GM23338 (cell line): ENCODE results near the gene GM2A. TPM values are rescaled to one million over a fixed set of nuclear protein-coding genes. Genes with fewer than 3 reads are reported as not detected.

Experiments
- ATAC-seq: fragments of 200-7000 bp; cut with Tn5 transposase; 3 replicates; pipeline ENCODE4 v1.9.1; 2020
- DNase-seq: peaks from one replicate; pipeline ENCODE4 v3.0.0-alpha.2; 2015; ENCODE audit warnings: low spot score
- H2AFZ ChIP-seq: fragments of 200-600 bp; sonication (generic); 2 replicates; pipeline ENCODE4 v1.8.0; 2016; ENCODE audit warnings: antibody characterized with exemption, mild to moderate bottlenecking, moderate library complexity
- H3F3A ChIP-seq: fragments of 200-600 bp; sonication (generic); replicated peaks from 2 replicates; pipeline ENCODE4 v1.8.0; 2017; ENCODE audit warnings: antibody characterized with exemption, mixed run types, low read depth
- H3K27ac ChIP-seq: fragments of 200-600 bp; sonication (generic); 2 replicates; pipeline ENCODE4 v1.6.1; 2016; ENCODE audit warnings: low read depth
- H3K27me3 ChIP-seq: fragments of 200-600 bp; sonication (generic); 2 replicates; pipeline ENCODE4 v1.8.0; 2016; ENCODE audit warnings: mild to moderate bottlenecking, mixed run types, moderate library complexity; ENCODE audit not compliant: insufficient read depth
- H3K36me3 ChIP-seq: fragments of 200-600 bp; sonication (generic); 2 replicates; pipeline ENCODE4 v1.8.0; 2016; ENCODE audit warnings: mild to moderate bottlenecking; ENCODE audit not compliant: insufficient read depth
- H3K4me1 ChIP-seq: fragments of 200-600 bp; sonication (generic); 2 replicates; pipeline ENCODE4 v1.8.0; 2016; ENCODE audit warnings: mild to moderate bottlenecking, moderate library complexity; ENCODE audit not compliant: insufficient read depth
- H3K4me2 ChIP-seq: fragments of 200-600 bp; sonication (generic); 2 replicates; pipeline ENCODE4 v1.7.1; 2017; ENCODE audit warnings: mixed run types
- H3K4me3 ChIP-seq: fragments of 200-600 bp; sonication (generic); 2 replicates; pipeline ENCODE4 v1.6.1; 2016; ENCODE audit warnings: mixed run types
- H3K79me2 ChIP-seq: fragments of 200-600 bp; sonication (generic); replicated peaks from 2 replicates; pipeline ENCODE4 v1.8.0; 2017; ENCODE audit warnings: mild to moderate bottlenecking; ENCODE audit not compliant: insufficient read depth
- H3K9me2 ChIP-seq: fragments of 200-600 bp; sonication (generic); 2 replicates; pipeline ENCODE4 v1.8.0; 2017; ENCODE audit not compliant: insufficient read depth
- H4K20me1 ChIP-seq: fragments of 200-600 bp; sonication (generic); replicated peaks from 2 replicates; pipeline ENCODE4 v1.8.0; 2017; ENCODE audit warnings: mild to moderate bottlenecking; ENCODE audit not compliant: insufficient read depth
- H3K27ac Mint-ChIP-seq: 2 replicates; pipeline ENCODE4 v1.8.0; 2020; ENCODE audit warnings: inconsistent platforms, mild to moderate bottlenecking, moderate library complexity, mixed read lengths
- H3K27me3 Mint-ChIP-seq: 3 replicates; pipeline ENCODE4 v1.8.0; 2022; ENCODE audit warnings: low read depth, mild to moderate bottlenecking, moderate library complexity, mixed read lengths, inconsistent platforms; ENCODE audit not compliant: insufficient read depth, poor library complexity
- H3K36me3 Mint-ChIP-seq: 3 replicates; pipeline ENCODE4 v1.8.0; 2021; ENCODE audit warnings: low read depth, mild to moderate bottlenecking, inconsistent platforms, moderate library complexity, mixed read lengths
- H3K4me1 Mint-ChIP-seq: 3 replicates; pipeline ENCODE4 v1.8.0; 2020; ENCODE audit warnings: mild to moderate bottlenecking, inconsistent platforms, mixed read lengths
- H3K4me3 Mint-ChIP-seq: 3 replicates; pipeline ENCODE4 v1.8.0; 2021; ENCODE audit warnings: moderate library complexity, mild to moderate bottlenecking, inconsistent platforms, mixed read lengths
- H3K9me3 Mint-ChIP-seq: 3 replicates; pipeline ENCODE4 v1.8.0; 2020; ENCODE audit warnings: moderate library complexity, mild to moderate bottlenecking, inconsistent platforms, mixed read lengths
- CREB1 ChIP-seq: fragments of 250-450 bp; sonication (Bioruptor Pico); IDR thresholded peaks from 2 replicates; pipeline ENCODE4 v1.5.0; 2020; ENCODE audit warnings: low read depth, mild to moderate bottlenecking, moderate library complexity
- CTCF ChIP-seq, 2 experiments: fragments of 200-600 bp in 1 of 2; sonication (generic) in 1 of 2; conservative IDR thresholded peaks; 2 replicates each; pipeline versions ENCODE4 v1.5.1 to v1.6.1; 2016 to 2017; ENCODE audit warnings: antibody characterized with exemption in 2 of 2, low read depth in 2 of 2, mild to moderate bottlenecking in 2 of 2, moderate library complexity in 1 of 2
- EZH2 ChIP-seq: fragments of 200-600 bp; sonication (generic); IDR thresholded peaks from one replicate; pipeline ENCODE4 v1.8.0; 2017; ENCODE audit warnings: antibody characterized with exemption, mild to moderate bottlenecking, low read depth; ENCODE audit not compliant: unreplicated experiment
- EZH2phosphoT487 ChIP-seq: fragments of 200-600 bp; sonication (generic); IDR thresholded peaks from one replicate; pipeline ENCODE4 v1.8.1; 2018; ENCODE audit warnings: antibody characterized with exemption; ENCODE audit not compliant: unreplicated experiment
- JUNB ChIP-seq: IDR thresholded peaks from one replicate; pipeline ENCODE4 v1.6.1; 2016; ENCODE audit warnings: antibody characterized with exemption; ENCODE audit not compliant: unreplicated experiment
- NANOG ChIP-seq: IDR thresholded peaks from 2 replicates; pipeline ENCODE4 v1.6.1; 2016; ENCODE audit warnings: antibody characterized with exemption, borderline replicate concordance
- POLR2AphosphoS5 ChIP-seq: IDR thresholded peaks from 2 replicates; pipeline ENCODE4 v1.6.1; 2016; ENCODE audit warnings: antibody characterized with exemption, low read depth
- STAT1 ChIP-seq: IDR thresholded peaks from one replicate; pipeline ENCODE4 v1.6.1; 2016; ENCODE audit warnings: antibody characterized with exemption; ENCODE audit not compliant: unreplicated experiment
- ZNF114 ChIP-seq: fragments of 250-450 bp; sonication (Bioruptor Pico); IDR thresholded peaks from 2 replicates; pipeline ENCODE4 v1.5.0; 2020; ENCODE audit warnings: mild to moderate bottlenecking, moderate library complexity
- polyA plus RNA-seq: library from polyadenylated mRNA; unstranded; fragments of >200 nt; fragmentation: Nextera tagmentation; extraction: Ambion mirVana; gene quantifications from 2 replicates; pipeline ENCODE4 v1.2.1, GENCODE V29; 2016
- total RNA-seq: library from RNA; depleted of rRNA; stranded (reverse); fragments of >200 nt; shearing (Covaris generic); gene quantifications from 2 replicates; pipeline ENCODE4 v1.2.3, GENCODE V29; 2014
- TF ChIP-seq, protein P1 (sequence below): fragments of 250-450 bp; sonication (Bioruptor Pico); IDR thresholded peaks from 2 replicates; pipeline ENCODE4 v1.5.0; 2020; ENCODE audit warnings: mild to moderate bottlenecking, moderate library complexity

GM2A gene
- total and polyA plus RNA-seq, 2 experiments from 2014 or later = 9.8 to 27.8 TPM

DNA sequence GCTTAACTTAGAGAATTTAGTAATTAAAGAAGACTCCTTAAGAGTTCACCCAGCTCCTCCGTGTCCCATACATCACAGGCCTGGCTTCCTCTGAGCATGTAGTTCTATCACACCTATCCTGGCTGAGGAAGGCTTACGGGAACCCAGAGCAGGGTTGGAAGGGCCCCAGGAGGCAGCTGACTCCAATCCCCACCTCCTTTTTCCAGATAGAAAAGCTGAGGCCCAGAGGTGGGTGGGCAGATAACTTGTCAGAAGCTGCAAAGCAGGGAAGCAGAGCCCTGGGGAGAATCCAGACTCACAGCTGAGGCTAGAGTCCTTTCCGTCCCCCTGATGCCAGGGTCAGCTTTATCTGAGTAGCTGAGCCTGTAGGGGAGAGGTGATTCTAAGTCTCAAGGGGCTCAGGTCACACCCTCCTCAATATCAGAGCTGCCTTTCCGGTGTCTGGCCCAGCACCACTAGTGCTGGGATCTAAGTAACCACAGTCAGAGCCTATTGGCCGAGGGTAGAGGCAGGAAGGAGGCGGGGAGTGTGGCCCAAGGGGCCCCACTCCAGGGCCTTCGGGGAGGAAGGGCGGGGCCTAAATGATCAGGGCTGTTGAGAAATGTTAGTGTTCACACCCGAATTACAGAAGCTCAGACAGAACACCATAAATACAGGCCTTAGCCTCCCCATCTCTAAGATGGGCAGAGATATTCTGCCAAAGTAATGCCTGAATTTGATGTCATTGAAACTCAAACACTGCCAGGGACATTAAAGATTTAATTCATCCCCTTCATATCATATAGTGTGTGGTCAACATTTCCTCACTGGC is 39.0 kb upstream of the GM2A start:
- no peak overlapping the region for H3K27ac Mint-ChIP-seq
- H3F3A ChIP-seq = no peaks in the 10 kb centered on the region
- peaks cover 3% of the 10 kb centered on the region for H3K27me3 Mint-ChIP-seq
- no peaks in the 10 kb centered on the region for H4K20me1 ChIP-seq
- DNase-seq = peak; percentile 65
- peaks cover 4% of the 10 kb centered on the region; the same call in 1 of the 2 replicates for H3K4me1 ChIP-seq
- H3K9me2 ChIP-seq = no peaks in the 10 kb centered on the region
- no peak overlapping the region for H3K4me3 Mint-ChIP-seq
- H3K4me2 ChIP-seq = peak overlapping the region; percentile 20; the same call in 1 of the 2 replicates
- ATAC-seq = peak; percentile 98
- TF ChIP-seq POLR2AphosphoS5 (peak; percentile 42; the same call in 1 of the 2 replicates), CREB1 (CRISPR knock-in tag) (no peak)
- H3K36me3 ChIP-seq = no peaks in the 10 kb centered on the region
- H3K27me3 ChIP-seq = no peaks in the 10 kb centered on the region
- H3K4me1 Mint-ChIP-seq = peaks cover 8% of the 10 kb centered on the region; the same call in 2 of the 3 replicates
- H3K4me3 ChIP-seq = no peak overlapping the region
- no peaks in the 10 kb centered on the region for H3K36me3 Mint-ChIP-seq
- H2AFZ ChIP-seq = peak overlapping the region; percentile 81; the same call in 1 of the 2 replicates
- no peak overlapping the region for H3K27ac ChIP-seq
- no peaks in the 10 kb centered on the region for H3K9me3 Mint-ChIP-seq
- no peaks in the 10 kb centered on the region for H3K79me2 ChIP-seq

- Mint-ChIP-seq H3K9me3 (no peaks in the 10 kb centered on the region), H3K36me3 (no peaks in the 10 kb centered on the region), H3K27me3 (peaks cover 3% of the 10 kb centered on the region), H3K4me1 (peaks cover 8% of the 10 kb centered on the region; the same call in 2 of the 3 replicates), H3K27ac (no peak overlapping the region), H3K4me3 (no peak overlapping the region)
- DNase-seq = no peak
- Histone ChIP-seq H3K27me3 (no peaks in the 10 kb centered on the region), H2AFZ (no peak overlapping the region), H3K4me3 (no peak overlapping the region), H3K36me3 (no peaks in the 10 kb centered on the region), H3K79me2 (no peaks in the 10 kb centered on the region), H3K4me2 (no peak overlapping the region), H3K4me1 (peaks cover 4% of the 10 kb centered on the region; the same call in 1 of the 2 replicates), H3K9me2 (no peaks in the 10 kb centered on the region), H3F3A (no peaks in the 10 kb centered on the region), H3K27ac (no peak overlapping the region), H4K20me1 (no peaks in the 10 kb centered on the region)
- no peak for ATAC-seq
- TF ChIP-seq NANOG (no peak), CTCF (conservative IDR thresholded peaks at IDR 0.05; ENCODE audit: low read depth in 2 of 2) (no peak), EZH2phosphoT487 (no peak), CREB1 (CRISPR knock-in tag) (no peak), EZH2 (no peak), ZNF114 (CRISPR knock-in tag) (no peak), STAT1 (no peak), JUNB (no peak), POLR2AphosphoS5 (no peak)
- TF ChIP-seq, protein P1, sequence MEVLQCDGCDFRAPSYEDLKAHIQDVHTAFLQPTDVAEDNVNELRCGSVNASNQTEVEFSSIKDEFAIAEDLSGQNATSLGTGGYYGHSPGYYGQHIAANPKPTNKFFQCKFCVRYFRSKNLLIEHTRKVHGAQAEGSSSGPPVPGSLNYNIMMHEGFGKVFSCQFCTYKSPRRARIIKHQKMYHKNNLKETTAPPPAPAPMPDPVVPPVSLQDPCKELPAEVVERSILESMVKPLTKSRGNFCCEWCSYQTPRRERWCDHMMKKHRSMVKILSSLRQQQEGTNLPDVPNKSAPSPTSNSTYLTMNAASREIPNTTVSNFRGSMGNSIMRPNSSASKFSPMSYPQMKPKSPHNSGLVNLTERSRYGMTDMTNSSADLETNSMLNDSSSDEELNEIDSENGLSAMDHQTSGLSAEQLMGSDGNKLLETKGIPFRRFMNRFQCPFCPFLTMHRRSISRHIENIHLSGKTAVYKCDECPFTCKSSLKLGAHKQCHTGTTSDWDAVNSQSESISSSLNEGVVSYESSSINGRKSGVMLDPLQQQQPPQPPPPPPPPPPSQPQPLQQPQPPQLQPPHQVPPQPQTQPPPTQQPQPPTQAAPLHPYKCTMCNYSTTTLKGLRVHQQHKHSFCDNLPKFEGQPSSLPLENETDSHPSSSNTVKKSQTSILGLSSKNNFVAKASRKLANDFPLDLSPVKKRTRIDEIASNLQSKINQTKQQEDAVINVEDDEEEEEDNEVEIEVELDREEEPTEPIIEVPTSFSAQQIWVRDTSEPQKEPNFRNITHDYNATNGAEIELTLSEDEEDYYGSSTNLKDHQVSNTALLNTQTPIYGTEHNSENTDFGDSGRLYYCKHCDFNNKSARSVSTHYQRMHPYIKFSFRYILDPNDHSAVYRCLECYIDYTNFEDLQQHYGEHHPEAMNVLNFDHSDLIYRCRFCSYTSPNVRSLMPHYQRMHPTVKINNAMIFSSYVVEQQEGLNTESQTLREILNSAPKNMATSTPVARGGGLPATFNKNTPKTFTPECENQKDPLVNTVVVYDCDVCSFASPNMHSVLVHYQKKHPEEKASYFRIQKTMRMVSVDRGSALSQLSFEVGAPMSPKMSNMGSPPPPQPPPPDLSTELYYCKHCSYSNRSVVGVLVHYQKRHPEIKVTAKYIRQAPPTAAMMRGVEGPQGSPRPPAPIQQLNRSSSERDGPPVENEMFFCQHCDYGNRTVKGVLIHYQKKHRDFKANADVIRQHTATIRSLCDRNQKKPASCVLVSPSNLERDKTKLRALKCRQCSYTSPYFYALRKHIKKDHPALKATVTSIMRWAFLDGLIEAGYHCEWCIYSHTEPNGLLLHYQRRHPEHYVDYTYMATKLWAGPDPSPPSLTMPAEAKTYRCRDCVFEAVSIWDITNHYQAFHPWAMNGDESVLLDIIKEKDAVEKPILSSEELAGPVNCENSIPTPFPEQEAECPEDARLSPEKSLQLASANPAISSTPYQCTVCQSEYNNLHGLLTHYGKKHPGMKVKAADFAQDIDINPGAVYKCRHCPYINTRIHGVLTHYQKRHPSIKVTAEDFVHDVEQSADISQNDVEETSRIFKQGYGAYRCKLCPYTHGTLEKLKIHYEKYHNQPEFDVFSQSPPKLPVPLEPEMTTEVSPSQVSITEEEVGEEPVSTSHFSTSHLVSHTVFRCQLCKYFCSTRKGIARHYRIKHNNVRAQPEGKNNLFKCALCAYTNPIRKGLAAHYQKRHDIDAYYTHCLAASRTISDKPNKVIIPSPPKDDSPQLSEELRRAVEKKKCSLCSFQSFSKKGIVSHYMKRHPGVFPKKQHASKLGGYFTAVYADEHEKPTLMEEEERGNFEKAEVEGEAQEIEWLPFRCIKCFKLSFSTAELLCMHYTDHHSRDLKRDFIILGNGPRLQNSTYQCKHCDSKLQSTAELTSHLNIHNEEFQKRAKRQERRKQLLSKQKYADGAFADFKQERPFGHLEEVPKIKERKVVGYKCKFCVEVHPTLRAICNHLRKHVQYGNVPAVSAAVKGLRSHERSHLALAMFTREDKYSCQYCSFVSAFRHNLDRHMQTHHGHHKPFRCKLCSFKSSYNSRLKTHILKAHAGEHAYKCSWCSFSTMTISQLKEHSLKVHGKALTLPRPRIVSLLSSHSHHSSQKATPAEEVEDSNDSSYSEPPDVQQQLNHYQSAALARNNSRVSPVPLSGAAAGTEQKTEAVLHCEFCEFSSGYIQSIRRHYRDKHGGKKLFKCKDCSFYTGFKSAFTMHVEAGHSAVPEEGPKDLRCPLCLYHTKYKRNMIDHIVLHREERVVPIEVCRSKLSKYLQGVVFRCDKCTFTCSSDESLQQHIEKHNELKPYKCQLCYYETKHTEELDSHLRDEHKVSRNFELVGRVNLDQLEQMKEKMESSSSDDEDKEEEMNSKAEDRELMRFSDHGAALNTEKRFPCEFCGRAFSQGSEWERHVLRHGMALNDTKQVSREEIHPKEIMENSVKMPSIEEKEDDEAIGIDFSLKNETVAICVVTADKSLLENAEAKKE (CRISPR knock-in tag) = no peak
Measured at GRCh38 chr5:151214614-151215545, 38.1 kb upstream of the GM2A start.
